ENCODE data around the gene TRIM26.

The TRIM26 gene

GRCh38 chr6:30207619-30208295, 5.4 kb downstream of the TRIM26 start:
- DNase-seq = no peak

- DNase-seq = no peak
Observed at GRCh38 chr6:30206799-30207618, 6.2 kb downstream of the TRIM26 start.

GRCh38 chr6:30206152-30206551, 7.1 kb downstream of the TRIM26 start:
- DNase-seq = no peak

GRCh38 chr6:30204116-30204515, 9.1 kb downstream of the TRIM26 start:
- no peak for DNase-seq

GRCh38 chr6:30202366-30202765, 10.8 kb downstream of the TRIM26 start:
- DNase-seq = no peak

GRCh38 chr6:30200551-30201281, 12.5 kb downstream of the TRIM26 start:
- DNase-seq = no peak

GRCh38 chr6:30198166-30199084, 14.8 kb downstream of the TRIM26 start:
- no peak for DNase-seq

- no peak for DNase-seq
Observed at GRCh38 chr6:30196376-30196775, 16.8 kb downstream of the TRIM26 start.

GRCh38 chr6:30195951-30196350, 17.3 kb downstream of the TRIM26 start:
- no peak for DNase-seq

GRCh38 chr6:30194797-30195690, 18.2 kb downstream of the TRIM26 start:
- no peak for DNase-seq

- DNase-seq = no peak
Observed at GRCh38 chr6:30192076-30192475, 21.1 kb downstream of the TRIM26 start.

GRCh38 chr6:30188541-30188940, 24.7 kb downstream of the TRIM26 start:
- no peak for DNase-seq

- DNase-seq = no peak
Observed at GRCh38 chr6:30185846-30186484, 27.2 kb downstream of the TRIM26 start.

- no peak for DNase-seq
Observed at GRCh38 chr6:30184417-30185031, 28.7 kb downstream of the TRIM26 start.

GRCh38 chr6:30180145-30180544, 33.1 kb downstream of the TRIM26 start:
- no peak for DNase-seq

- no peak for DNase-seq
Observed at GRCh38 chr6:30178837-30179236, 34.4 kb downstream of the TRIM26 start.

- DNase-seq = no peak
Observed at GRCh38 chr6:30175765-30176164, 37.4 kb downstream of the TRIM26 start.

GRCh38 chr6:30172681-30173080, 40.5 kb downstream of the TRIM26 start:
- no peak for DNase-seq

- no peak for DNase-seq
Observed at GRCh38 chr6:30171677-30172471, 41.3 kb downstream of the TRIM26 start.

All from stimulated activated CD8-positive, alpha-beta memory T cell treated with anti-CD3 and anti-CD28 coated beads, Interleukin-4, amount 100 ng/mL, for 48 hours (primary cell).